ENCODE results near the gene SMIM44.

Gene SMIM44

GRCh38 chr19:3501780-3502179 lies 18.5 kb upstream of the SMIM44 start:
- no peak for DNase-seq

- peak; percentile 66 to 99 (median 92) for DNase-seq
Observed at GRCh38 chr19:3500429-3501101, 17.3 kb upstream of the SMIM44 start, which contains the start of gene DOHH. DOHH (minus strand) TSS chr19:3500674; CDS start chr19:3496814, 3,860 bp downstream.

GRCh38 chr19:3499738-3500428 lies 16.6 kb upstream of the SMIM44 start:
- DNase-seq: no peak

DNA sequence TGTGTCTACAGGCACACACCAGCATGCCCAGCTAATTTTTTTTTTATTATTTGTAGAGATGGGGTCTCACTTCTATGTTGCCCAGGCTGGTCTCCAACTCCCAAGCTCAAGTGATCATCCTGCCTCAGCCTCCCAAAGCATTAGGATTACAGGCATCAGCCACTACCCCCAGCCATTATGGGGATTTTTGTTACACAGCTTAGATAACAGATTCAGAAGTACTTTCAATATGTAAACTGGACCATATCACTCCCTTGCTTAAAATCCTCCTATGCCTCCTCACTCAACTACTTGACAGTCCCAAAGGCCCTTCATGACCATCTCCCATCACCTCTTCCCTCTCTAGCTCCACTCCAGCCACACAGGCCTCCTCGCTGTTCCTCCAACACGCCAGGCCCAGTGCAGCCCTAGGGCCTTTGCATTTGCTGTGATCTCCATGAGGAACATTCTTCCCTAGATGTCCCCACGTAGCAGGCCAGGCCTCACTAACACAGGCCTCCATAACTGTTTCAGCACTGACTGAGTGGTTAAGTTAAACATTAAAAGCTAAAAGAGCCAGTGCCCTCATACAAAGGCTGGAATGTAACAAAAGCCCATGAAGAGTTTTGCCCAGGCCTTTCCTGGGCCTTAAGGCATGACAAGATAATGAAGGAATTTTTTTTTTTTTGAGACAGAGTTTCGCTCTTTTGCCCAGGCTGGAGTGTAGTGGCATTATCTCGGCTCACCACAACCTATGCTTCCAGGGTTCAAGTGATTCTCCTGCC lies 14.7 kb upstream of the SMIM44 start:
- DNase-seq: no peak

DNA sequence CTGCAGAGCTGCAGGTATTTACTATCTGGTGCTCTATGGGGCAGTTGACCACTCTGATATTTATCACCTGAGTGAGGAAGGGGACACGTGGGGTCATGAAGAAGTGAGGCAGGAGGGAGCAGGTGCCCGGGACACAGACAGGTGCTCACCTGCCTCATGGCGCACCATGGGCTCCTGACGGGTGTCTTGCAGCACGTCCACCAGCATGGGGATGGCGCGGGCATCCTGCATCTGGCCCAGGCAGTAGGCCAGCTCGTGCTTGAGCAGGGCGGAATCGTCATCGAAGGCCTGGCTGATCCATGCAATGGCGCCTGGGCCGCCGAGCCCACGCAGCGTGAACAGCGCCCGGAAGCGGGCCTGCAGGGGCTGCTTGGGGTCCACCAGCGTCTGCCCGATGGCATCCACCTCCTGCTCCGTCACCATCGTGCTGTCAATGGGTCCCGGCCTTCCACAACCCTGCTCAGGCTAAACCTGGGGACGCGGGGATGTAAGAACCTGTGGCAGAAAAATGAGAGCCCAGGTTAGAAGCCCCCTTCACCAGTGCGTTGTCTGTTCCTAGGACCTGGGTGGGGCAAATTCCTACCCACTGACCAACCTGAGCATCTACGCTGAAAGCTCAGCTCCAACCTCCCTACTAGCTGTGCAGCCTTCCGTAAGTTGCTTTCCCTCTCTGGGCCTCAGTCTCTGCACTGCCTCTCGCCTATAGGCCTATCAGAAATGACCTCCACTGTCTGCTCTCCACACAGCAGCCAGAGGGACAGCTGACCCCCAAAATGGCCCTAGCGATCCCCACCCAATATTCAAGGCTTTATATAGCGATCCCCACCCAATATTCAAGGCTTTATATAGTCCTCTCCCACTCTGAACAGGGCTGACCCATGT lies 13.4 kb upstream of the SMIM44 start:
- no peak for DNase-seq

DNA sequence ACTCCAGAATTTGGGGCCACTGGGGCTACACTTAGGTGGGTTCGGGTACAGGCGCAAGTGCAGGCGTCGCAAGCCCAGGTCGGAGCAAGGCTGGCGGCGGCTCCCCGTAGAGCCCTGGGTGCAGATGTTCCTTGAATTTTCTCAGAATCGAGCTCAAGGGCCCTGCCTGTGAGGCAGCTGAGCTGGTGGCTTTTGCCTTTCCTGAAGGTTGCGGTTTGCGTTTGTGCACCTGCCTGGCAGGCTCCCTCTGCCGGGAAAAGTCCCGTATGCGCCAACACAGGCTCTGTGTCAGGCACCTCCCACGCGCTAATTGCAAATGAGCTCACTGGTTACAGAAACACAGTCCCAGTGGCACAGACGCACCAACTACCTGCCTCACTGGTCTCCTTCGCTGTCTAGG lies 11.3 kb upstream of the SMIM44 start:
- peak in 7 of 56 donors; percentile 21 to 60 (median 36) for DNase-seq

- peak in 55 of 56 donors; percentile 20 to 98 (median 89) for DNase-seq
Observed at GRCh38 chr19:3494051-3494450, 10.8 kb upstream of the SMIM44 start.

GRCh38 chr19:3493651-3494050 lies 10.4 kb upstream of the SMIM44 start:
- no peak for DNase-seq

DNA sequence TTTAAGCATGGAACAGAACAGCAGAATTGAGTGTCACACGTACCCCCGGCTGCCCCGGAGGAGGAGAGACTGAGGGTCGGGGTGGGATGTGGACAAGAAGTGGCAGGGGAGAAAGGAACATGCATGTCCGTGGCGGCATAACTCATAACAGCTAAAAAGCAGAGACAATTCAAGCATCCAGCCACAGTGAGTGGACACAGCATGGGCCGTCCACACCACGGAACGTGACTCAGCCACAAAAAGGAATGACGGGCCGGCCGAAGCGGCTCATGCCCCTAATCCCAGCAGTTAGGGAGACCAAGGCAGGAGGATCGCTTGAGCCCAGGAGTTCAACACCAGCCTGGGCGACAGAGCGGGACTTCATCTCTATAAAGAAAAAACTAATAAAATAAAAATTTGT lies 9.7 kb upstream of the SMIM44 start:
- no peak for DNase-seq

DNA sequence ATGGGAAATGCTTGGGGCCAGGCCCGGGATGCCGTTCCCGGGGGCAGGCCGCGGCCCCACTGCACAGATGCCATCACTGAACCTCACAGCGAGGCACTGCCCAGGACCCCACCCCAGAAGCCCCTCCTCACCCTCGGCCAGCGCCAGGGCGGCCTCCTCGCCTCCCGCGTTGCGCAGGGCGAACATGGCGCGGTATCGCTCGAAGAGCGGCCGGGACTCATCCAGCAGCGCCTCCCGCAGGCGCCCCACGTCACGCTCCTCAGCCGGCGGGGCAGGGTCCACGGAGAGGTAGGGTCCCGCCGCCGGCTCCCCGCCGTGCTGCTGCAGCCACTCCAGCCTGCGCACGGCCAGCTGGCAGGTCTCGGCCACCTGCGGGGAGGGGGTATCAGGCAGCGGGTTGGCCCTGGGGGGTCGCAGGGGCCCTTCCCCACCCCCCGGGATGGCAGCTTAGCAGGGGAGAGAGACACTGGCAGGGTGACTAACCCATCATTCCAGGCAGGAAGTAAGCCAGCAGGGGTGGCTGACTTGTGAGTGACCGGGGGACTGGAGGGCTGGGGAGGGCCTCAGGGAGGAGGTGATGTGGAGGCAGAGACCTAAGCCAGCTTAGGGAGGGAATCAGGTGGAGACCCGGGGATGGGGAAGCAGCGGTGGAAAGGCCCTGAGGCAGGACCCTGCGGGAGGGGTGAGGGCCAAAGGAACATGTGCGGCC lies 9.0 kb upstream of the SMIM44 start:
- no peak for DNase-seq

DNA sequence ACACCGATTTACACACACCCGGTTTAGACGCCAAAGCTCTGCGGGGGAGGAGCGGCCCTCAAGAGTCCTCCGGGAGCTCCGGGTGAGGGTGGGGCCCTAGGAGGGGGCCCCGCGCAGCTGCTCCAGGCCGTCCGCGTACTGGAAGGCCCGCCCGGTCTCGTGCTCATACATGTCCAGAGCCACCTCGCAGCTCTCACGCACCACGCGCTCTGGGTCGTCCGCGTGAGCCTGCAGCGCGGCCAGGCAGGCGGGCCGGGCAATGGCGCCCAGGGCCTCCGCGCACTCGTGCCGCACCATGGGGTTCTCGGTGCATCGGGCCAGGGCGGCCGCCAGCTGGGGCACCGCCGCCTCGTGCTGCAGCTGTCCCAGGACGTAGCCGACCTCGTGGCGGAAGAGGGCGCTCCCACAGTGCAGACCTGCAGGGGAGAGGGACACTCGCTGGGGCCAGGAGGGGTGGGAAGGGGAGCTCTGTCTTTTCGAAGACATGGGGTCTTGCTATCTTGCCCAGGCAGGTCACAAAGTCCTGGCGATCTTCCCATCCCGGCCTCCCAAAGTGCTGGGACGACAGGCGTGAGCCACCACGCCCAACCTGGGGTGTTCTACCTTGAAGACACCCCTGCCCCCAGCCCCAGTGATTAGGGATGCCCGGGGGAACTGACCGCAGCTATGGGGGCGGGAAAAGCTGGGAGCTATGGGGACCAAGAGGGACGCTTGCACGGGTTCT lies 8.3 kb upstream of the SMIM44 start:
- DNase-seq: no peak

DNA sequence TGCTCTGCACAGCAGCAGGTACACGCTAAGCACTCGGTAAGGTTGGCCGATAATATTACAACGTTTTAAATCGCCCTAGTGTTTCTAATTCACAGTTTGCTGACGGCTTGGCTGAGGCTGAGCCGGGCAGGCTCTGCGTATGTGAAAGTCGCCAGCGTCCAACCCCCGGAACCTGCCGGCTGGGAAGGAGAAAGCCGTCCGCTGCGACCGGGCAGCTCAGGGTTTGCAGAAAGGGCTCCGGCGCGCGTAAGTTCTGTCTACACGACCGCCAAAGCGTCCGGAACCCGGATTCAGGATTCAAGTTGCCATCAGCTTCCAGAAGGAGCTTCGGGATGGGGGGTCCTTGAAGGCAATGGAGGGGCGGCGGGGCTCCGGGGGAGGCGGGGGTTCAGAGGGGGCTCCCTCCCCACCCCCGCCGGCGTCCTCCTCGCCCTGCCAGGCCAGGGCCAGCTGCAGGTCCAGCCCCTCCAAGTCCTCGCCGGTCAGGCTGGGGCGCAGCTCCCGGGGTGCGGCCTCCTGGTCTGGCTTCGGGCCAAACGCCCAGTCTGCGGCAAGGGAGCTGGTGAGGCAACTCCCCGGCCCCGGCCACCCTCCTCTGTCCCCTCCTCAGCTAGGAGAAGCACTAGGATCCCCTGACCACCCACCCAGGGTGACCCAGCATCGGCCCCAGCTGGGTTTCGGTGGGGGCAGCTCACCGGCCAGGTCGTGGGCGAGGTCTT lies 575 bp downstream of the SMIM44 start:
- DNase-seq: no peak

- no peak for DNase-seq
Observed at GRCh38 chr19:3481241-3482090, 1.8 kb downstream of the SMIM44 start.

- DNase-seq: no peak
Observed at GRCh38 chr19:3480383-3481091, 2.7 kb downstream of the SMIM44 start, which contains the start of gene SMIM24. SMIM24 (minus strand) TSS chr19:3480525; CDS start chr19:3480463, 62 bp downstream.

GRCh38 chr19:3479834-3480215 lies 3.4 kb downstream of the SMIM44 start:
- no peak for DNase-seq

- DNase-seq: peak in 2 of 56 donors; percentile 25 to 64
Observed at GRCh38 chr19:3479177-3479833, 3.9 kb downstream of the SMIM44 start.

Measured in amygdala (tissue), 56 donors.